Glomerular endothelial cell (primary cell): ENCODE data around the gene LHX3. TPM values are rescaled to one million over a fixed set of nuclear protein-coding genes. Genes with fewer than 3 reads are reported as not detected.

ENCODE experiments used
- DNase-seq: peaks from one replicate; pipeline ENCODE4 v3.0.0-alpha.2; 2011; ENCODE audit warnings: low read depth, low spot score; ENCODE audit errors: extremely low read depth
- total RNA-seq: library from RNA; depleted of rRNA; stranded (reverse); fragments of >200 nt; gene quantifications from 2 replicates; pipeline ENCODE4 v1.2.3, GENCODE V29; 2015

The LHX3 gene
- total RNA-seq, 1 donor from 2014 or later, result not detected

GRCh38 chr9:136209786-136210185 is 4.9 kb upstream of the LHX3 start:
- no peak for DNase-seq

GRCh38 chr9:136209232-136209631 is 4.3 kb upstream of the LHX3 start:
- DNase-seq, result no peak

GRCh38 chr9:136208675-136209074 is 3.7 kb upstream of the LHX3 start:
- DNase-seq, result no peak

GRCh38 chr9:136207616-136208015 is 2.7 kb upstream of the LHX3 start:
- no peak for DNase-seq

GRCh38 chr9:136206602-136207275 is 1.8 kb upstream of the LHX3 start:
- no peak for DNase-seq

- DNase-seq, result no peak
Observed at GRCh38 chr9:136205707-136205992, 722 bp upstream of the LHX3 start.

- no peak for DNase-seq
Observed at GRCh38 chr9:136204145-136204805, 653 bp downstream of the LHX3 start.

- DNase-seq, result no peak
Observed at GRCh38 chr9:136203408-136204144, 1.4 kb downstream of the LHX3 start.

GRCh38 chr9:136202454-136203407 is 2.2 kb downstream of the LHX3 start:
- DNase-seq, result no peak

GRCh38 chr9:136201609-136202453 is 3.1 kb downstream of the LHX3 start:
- no peak for DNase-seq

- no peak for DNase-seq
Observed at GRCh38 chr9:136201174-136201573, 3.8 kb downstream of the LHX3 start.

GRCh38 chr9:136200424-136200823 is 4.5 kb downstream of the LHX3 start:
- DNase-seq, result no peak

- DNase-seq, result no peak
Observed at GRCh38 chr9:136199391-136200288, 5.3 kb downstream of the LHX3 start.

- DNase-seq, result no peak
Observed at GRCh38 chr9:136198605-136199083, 6.3 kb downstream of the LHX3 start.

- no peak for DNase-seq
Observed at GRCh38 chr9:136197930-136198604, 6.9 kb downstream of the LHX3 start.

- DNase-seq, result no peak
Observed at GRCh38 chr9:136197084-136197875, 7.6 kb downstream of the LHX3 start.

- no peak for DNase-seq
Observed at GRCh38 chr9:136196404-136197083, 8.4 kb downstream of the LHX3 start.
